GM19035 (cell line): ENCODE data around the gene BMP7.

Source experiments
- ATAC-seq: cut with Tn5 transposase; IDR thresholded peaks from one replicate; pipeline ENCODE4 v1.9.1; 2021; ENCODE audit not compliant: unreplicated experiment

Gene BMP7

GRCh38 chr20:57213291-57213690 lies 53.1 kb downstream of the BMP7 start:
- ATAC-seq = no peak

GRCh38 chr20:57212534-57213276 lies 53.7 kb downstream of the BMP7 start:
- no peak for ATAC-seq

GRCh38 chr20:57211908-57212533 lies 54.4 kb downstream of the BMP7 start:
- no peak for ATAC-seq

GRCh38 chr20:57211406-57211805 lies 55.0 kb downstream of the BMP7 start:
- ATAC-seq = no peak

- ATAC-seq = no peak
Observed at GRCh38 chr20:57210911-57211280, 55.5 kb downstream of the BMP7 start.

- ATAC-seq = no peak
Observed at GRCh38 chr20:57210054-57210910, 56.2 kb downstream of the BMP7 start.

GRCh38 chr20:57209413-57209812 lies 57.0 kb downstream of the BMP7 start:
- ATAC-seq = no peak

- ATAC-seq = no peak
Observed at GRCh38 chr20:57208198-57208597, 58.2 kb downstream of the BMP7 start.

GRCh38 chr20:57207251-57207650 lies 59.2 kb downstream of the BMP7 start:
- ATAC-seq = no peak

GRCh38 chr20:57205606-57206219 lies 60.7 kb downstream of the BMP7 start:
- no peak for ATAC-seq

GRCh38 chr20:57203986-57204385 lies 62.5 kb downstream of the BMP7 start:
- ATAC-seq = no peak

- no peak for ATAC-seq
Observed at GRCh38 chr20:57203204-57203603, 63.2 kb downstream of the BMP7 start.

GRCh38 chr20:57202309-57202708 lies 64.1 kb downstream of the BMP7 start:
- ATAC-seq = no peak

GRCh38 chr20:57200882-57201695 lies 65.4 kb downstream of the BMP7 start:
- ATAC-seq = no peak

GRCh38 chr20:57199656-57200405 lies 66.6 kb downstream of the BMP7 start:
- ATAC-seq = no peak

- ATAC-seq = no peak
Observed at GRCh38 chr20:57198132-57199072, 68.0 kb downstream of the BMP7 start.

GRCh38 chr20:57197352-57198131 lies 68.9 kb downstream of the BMP7 start:
- no peak for ATAC-seq
